HL-60/S4 treated with phorbol 12-myristate 13-acetate at 8.2 ng/mL for 4 days and 3 days (cell line): ENCODE measurements around the gene PRDM12.

Experiments
- in situ Hi-C: fragments of 300-500 bp; cut with MboI; formaldehyde crosslinking; loops from 2 replicates; pipeline ENCODE4 v1.15.0; 2022; ENCODE audit warnings: low sequenced_read_pairs

PRDM12 gene

GRCh38 chr9:130664251-130665028, at the start of gene PRDM12:
TSS of gene PRDM12 (plus strand) at chr9:130664594. CDS start at chr9:130664654, 60 bp downstream.
- in situ Hi-C loops = no loop called here

DNA sequence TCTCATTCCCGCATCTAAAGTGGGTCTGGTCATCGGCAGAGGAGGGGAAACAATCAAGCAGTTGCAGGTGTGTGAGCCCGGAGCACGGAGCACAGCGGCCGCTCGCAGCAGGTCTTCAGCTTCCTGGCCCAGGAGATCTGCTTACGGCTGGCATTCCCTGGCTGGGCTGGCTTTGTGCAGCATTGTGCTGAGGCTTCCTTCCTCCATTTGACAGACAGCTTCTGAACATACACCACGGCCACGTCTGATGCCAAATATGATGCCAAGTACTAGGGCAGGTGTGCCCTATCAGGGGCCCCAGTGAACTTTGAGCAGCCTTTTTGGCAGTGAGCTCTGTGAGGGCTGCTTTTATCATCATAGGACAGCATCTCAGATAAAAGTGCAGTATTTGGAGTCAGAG, 47.9 kb upstream of the PRDM12 start:
- in situ Hi-C loops = no loop called here

DNA sequence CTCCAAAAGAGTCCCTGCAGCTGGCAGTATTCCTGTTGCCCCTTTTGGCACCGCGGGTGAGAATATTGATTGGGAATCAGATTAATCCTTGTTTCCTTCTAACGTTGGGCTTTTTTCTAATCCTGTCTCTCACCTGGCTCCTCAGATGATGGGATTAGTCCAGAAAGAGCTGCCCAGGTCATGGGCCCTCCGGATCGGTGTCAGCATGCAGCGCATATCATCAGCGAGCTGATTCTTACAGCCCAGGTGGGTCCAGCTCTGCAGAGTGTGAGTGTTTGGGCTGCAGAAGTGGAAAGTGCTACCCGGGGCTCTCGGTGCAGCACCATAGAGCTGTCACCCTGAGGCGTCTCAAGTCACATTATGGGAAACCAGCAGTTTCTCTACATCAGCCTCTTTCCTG, 40.9 kb upstream of the PRDM12 start:
- in situ Hi-C loops = no loop called here

- in situ Hi-C loops = no loop called here
Observed at GRCh38 chr9:130624154-130624553, 40.2 kb upstream of the PRDM12 start.

DNA sequence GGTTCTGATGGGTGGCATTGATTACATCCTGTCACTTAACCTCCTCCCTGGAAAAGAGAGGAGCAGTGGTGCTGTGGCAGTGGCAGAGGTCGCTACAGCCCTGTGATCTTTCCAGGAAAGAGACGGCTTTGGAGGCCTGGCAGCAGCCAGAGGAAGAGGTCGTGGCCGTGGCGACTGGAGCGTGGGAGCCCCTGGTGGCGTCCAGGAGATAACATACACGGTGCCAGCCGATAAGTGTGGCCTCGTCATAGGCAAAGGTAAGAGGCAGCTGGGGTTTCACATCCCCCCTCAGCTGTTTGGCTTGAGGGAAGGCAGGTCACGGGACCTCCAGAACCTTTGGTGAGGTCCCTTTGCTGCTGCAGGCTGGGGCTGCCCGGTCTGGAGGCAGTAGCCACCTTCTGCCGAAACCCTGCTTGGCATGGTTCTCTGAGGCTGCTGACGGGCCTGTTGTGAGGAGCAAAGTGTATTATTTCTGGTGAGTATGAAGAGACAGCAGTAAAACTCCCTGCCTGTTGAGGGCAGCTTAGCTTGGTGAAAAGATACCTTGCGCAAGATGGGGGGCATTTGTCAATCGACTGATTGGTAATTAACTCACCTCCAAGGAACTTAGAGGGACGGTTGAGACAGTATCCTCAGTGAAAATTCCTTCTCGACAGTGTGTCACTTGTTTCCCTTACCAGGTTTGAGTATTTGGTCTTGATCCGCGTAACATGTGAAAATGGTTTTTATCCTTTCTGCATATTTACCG, 38.0 kb upstream of the PRDM12 start:
- in situ Hi-C loops = no loop called here

DNA sequence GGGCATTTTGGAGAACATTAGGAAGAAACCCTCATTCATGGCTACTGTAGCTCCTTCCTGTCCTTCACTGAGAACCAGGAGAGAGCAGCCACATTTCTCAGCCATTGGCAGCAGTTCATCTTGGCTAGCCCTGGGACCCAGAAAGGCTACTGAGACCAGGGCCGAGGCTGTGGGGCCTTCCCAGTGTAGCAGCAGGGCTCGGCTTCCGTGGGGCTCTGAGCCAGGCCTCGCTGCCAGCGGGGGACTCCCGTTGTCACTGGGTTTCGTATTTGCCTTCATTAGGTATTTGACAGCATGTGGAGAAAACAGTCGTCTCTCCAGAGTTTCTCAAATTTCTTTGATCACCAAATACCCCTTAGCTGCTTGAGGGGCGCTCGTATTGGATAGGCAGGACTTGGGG, 37.3 kb upstream of the PRDM12 start:
- in situ Hi-C loops = no loop called here

DNA sequence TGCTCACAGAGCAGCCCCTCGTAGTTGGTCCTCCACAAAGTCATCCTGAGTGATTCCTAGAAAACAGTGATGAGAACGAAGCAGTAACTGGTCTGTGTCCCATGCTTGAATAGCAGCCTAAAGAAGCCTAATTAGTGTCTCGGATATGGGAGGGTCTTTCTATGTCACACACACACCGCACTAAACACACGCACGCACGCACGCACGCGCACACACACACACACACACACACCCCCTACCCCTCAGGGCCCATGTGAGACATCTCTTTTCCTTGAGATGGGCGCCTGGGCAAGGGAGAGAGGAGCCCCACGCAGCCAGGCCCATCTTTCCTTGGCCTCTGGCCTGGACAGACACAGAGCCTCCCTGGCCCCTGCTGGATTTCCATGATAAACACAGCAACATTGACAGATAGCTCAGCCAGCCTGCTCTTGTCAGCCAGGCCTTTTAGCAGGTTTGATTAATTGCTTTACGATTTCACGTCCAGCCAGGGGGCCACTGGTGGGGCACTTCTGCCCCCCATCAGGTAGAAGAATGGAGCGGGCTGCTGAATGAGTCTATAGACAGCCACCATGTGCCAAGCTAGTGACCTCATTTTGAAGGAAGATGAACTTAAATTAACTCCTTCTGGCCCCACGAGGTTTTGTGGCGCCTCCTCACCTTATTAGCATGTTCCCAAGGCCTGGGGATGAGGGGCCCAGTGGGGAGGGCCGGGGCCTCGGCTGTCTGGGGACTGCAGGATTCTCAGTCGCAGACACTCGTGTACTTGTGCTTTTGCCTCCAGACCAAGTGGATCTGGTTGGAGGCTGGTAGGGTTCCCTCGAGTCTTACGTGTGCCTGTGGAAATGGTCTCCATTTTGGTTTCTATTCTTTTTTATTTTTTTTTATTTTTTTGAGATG, 36.2 kb upstream of the PRDM12 start:
- in situ Hi-C loops = no loop called here

- in situ Hi-C loops = no loop called here
Observed at GRCh38 chr9:130629443-130630070, 34.8 kb upstream of the PRDM12 start.

GRCh38 chr9:130630071-130630450, 34.3 kb upstream of the PRDM12 start:
- in situ Hi-C loops = no loop called here

DNA sequence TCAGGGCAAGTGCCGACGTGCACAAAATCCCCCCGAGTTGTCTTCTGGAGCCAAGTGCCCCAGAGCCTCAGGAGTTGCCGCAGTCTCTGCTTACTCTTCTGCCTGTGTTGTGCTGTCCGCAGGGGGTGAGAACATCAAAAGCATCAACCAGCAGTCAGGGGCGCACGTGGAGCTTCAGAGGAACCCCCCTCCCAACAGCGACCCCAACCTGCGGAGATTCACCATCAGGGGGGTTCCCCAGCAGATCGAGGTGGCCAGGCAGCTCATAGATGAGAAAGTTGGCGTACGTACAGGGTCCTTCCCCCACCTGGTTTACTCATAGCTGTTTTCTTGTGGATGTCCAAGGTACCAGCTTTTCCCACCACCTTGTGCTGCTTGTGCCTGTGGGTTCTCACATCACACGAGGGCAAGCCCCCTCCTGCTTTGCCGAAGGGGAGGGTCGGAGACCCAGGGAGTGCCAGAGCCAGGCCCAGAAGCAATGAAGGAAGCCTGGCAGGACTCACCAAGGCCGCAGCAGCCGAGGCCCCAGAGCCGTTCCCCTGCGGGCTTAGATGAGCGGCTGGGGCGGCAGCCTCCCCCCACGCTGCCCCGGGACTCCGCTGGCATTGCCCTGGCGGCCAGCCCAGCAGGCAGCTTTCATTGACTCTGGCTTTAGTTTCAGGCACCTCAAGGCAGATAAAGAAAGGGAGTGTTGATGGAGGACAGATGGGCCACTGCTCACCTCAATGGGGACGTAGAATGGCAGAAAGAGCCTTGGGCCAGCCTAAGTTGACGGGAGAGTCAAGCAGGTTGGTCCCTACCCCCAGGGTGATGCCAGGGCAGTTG, 33.7 kb upstream of the PRDM12 start:
- in situ Hi-C loops = no loop called here

DNA sequence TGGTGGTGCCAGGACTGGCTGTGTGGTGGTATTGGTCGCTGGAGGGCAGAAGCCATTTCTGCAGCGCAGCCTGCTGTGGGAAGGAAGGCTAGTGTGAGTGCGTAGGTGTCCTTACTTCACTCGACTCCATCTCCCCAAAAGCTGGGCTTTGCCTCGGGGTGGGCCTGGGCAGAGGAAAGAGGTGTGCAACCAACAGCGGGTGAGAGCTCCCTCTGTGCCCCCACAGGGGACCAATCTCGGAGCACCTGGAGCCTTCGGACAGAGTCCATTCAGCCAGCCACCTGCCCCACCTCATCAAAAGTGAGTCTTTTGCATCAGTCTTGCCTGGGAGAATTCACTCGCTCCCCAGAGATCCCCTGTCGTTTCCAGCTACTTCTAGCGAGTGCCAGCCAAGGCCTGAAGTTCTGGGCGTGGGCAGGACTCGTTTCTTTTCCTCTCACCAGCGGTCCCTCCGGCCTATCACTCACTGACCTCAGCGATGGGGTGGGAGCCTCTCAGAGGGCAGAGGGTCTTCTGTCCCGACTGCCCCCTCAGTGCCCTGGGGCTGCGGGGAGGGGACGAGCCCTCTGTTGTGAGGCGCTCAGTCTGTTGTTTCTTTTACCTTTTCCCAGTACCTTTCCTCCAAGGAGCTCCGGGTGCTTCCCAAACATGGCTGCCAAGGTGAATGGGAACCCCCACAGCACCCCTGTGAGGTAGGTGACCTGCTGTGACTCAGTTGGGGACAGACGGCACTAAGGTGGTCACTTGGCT, 32.9 kb upstream of the PRDM12 start:
- in situ Hi-C loops = no loop called here

DNA sequence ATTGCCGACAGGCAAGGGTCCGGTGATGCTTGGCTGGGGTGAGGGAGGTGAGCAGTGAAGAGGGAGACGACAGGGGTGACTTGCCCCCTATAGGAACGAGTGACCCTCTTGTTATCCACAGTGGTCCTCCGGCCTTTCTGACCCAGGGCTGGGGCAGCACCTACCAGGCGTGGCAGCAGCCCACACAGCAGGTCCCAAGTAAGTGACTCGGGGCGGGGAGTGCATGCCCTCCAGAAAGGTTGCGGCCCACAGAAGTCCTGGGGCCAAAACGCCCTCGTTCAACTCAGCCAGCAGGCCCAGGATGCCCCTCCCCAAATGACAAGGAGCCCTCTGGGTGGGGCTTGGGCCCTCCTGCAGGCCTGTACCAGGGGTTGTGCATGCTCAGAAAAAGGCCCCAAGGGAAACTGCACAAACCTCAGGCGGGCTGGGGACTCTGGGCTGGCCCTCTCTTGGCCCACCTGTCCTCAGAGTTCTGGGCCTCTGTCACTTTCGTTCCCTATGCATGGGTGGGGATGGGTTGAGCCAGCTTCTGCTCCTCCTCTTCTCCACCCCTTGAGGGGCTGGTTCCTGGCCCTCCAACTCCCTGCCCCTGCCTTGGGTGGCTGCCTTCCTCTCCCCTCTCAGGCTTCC, 32.2 kb upstream of the PRDM12 start:
- in situ Hi-C loops = no loop called here

- in situ Hi-C loops = no loop called here
Observed at GRCh38 chr9:130632841-130633240, 31.6 kb upstream of the PRDM12 start.

- in situ Hi-C loops = no loop called here
Observed at GRCh38 chr9:130633336-130634190, 30.8 kb upstream of the PRDM12 start.

GRCh38 chr9:130634191-130634768, 30.1 kb upstream of the PRDM12 start:
- in situ Hi-C loops = no loop called here

DNA sequence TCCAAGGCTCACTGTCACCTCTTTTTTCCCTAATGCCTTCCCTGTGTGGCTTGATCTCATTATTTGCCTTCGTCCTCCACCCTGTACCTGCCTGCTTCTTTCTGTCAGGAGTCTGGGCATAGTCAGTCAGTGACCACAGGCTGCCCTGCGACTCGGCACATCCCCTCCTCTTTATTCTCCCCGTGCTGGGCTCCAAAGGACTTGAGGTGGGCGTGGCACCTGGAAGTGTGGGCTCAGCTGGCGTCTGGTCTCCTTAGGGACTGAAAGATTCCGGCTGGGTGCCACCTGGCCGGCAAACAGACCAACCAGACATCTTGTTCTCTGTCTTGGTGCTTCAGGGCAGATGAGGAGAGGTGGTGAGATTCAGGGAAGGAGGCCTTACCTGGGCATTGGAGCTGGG, 29.6 kb upstream of the PRDM12 start:
- in situ Hi-C loops = no loop called here

GRCh38 chr9:130635306-130635705, 29.1 kb upstream of the PRDM12 start:
- in situ Hi-C loops = no loop called here
